Activated CD8-positive, alpha-beta memory T cell treated with anti-CD3 and anti-CD28 coated beads for 36 hours (primary cell): ENCODE results near the gene KAT7. TPM values are rescaled to one million over a fixed set of nuclear protein-coding genes. Genes with fewer than 3 reads are reported as not detected.

ENCODE experiments used
- CTCF ChIA-PET: fragments of 350-600 bp; sonication (Branson Sonifier 250); formaldehyde crosslinking; loops from one replicate; lab custom pipeline; 2021; ENCODE audit warnings: antibody characterized with exemption; lab: Charles Lee
- POLR2A ChIA-PET: fragments of 350-600 bp; sonication (Branson Sonifier 250); formaldehyde crosslinking; loops from one replicate; lab custom pipeline; 2021; ENCODE audit warnings: antibody characterized with exemption; lab: Charles Lee
- total RNA-seq, 2 experiments: library from RNA; stranded (reverse); gene quantifications; one replicate each; pipeline ENCODE4 v1.2.3, GENCODE V29; 2021

The KAT7 gene
- 10 to 100 TPM; 60.5 to 61.2 TPM for total RNA-seq

DNA sequence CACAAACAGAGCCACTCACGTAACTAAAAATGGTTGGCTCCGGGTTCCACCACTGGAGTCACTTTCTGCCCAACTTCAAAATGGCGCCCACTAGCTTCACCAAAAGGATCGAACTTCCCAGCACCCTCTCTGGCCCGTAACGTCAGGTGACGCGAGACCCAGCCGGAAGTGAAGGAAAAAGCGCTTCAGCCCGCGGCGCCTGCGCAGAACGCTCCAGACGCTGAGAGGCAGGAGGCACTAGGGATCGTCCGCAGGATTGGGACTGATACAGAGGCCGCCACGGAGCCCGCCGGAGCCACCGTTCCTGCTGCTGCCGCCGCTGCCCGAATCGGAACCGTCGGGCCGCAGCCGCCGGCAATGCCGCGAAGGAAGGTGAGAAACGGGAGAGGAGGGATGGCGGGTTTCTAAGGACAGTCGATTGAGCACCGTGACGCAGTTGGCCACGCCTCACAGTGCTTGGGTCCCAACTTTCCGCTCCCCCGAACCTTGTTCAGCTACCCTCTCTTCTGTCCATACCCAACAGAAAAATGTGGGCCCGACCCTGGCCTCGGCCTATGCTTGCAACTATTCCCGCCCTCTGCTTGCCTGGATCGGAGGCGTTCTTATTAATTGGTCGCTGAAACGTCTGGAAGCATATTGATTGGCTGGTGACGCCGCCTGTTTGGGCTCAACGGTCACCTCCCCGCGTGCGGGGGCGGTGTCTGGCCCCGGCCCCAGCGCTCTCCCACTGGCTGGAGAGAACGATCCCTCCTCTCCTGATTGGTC lies at the start of gene KAT7:
KAT7 (plus strand) TSS at position 204 of the 765 bp plus-strand sequence; CDS start at position 358, 154 bp downstream.
- ChIA-PET POLR2A (interaction anchor here (0.6 to 2.7 kb wide), 7 partner anchors 25 to 111 kb away, joined by 3 to 15 read pairs (median 4); partner anchors contain the start of genes FAM117A and SLC35B1), CTCF (interaction anchor here (1.0 to 1.6 kb wide), 3 partner anchors 25 to 205 kb away, joined by 3 to 9 read pairs (median 3); partner anchors contain the start of genes FAM117A and SLC35B1)

DNA sequence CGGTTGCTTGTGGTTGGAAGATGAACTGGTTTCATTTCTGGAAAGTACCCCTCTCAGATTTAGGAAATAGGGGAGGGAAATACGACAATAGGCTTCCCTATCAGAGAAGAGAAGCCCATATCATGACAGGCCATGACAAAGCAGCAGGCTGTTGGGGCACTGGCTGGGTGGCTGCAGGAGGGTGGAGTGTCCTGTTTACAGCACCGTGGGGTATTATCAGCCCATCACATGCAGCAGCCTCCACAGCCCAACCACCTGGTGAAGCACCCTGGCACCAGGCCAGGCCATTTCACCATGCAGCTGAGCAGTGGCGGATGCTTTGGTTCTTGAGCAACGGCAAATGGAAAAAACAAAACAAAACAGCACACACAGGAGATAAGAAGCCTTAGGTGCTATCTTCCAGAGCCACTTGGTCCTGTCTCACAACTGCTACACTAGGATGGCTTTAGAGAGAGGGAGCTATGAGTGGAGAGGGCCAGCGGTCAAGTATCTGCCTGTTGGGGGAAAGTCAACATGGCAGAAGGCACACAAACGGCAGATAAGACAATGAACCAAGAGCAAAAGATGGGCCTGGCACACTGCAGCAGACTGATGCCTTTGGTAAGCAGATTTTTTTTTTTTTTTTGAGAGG lies 48.7 kb upstream of the KAT7 start:
- ChIA-PET POLR2A (interaction anchor here (0.6 to 3.4 kb wide), 8 partner anchors 9 to 403 kb away, joined by 4 to 17 read pairs (median 6); partner anchors contain the start of gene FAM117A), CTCF (interaction anchor here (1.2 to 1.8 kb wide), 3 partner anchors 10 to 32 kb away, joined by 4 to 7 read pairs (median 4); partner anchors contain the start of gene SLC35B1)

DNA sequence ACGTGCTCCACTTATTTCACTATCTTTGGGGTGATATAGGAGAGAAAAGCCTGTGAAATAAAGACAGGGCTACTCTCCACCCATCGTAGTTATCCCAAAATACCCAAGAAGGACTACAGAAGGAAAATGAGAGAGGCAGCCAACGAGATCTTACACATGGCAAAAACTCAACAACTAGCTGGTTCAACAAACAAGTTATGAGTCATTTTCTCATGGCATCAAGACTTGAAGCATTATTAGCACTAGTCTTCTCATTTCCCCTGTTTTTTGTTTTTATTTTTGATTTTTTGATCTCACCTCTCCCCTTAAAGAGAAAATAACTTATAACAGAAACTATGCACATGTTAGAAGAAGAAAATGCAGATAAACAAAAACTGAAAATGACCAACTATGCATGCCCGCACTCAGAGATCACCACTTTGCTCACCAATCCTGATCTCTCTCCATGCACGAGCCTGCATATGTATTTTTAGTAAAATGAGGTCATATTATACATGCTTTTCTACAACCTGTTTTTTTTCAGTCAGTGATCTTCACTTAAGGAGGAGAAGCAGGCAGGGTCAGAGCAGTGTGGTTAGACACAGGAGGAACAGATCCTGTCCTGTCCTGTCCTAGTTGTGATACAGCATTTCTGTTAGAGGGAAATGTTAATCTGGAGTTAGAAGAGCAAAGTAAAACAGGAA lies 47.3 kb upstream of the KAT7 start:
- POLR2A ChIA-PET, result interaction anchor here (0.6 to 3.4 kb wide), 3 partner anchors 13 to 25 kb away, joined by 3 to 17 read pairs (median 16); partner anchors contain the start of gene FAM117A
- CTCF ChIA-PET, result interaction anchor here (1.4 to 1.8 kb wide), 2 partner anchors 9 to 33 kb away, joined by 4 to 7 read pairs; partner anchors contain the start of gene SLC35B1

DNA sequence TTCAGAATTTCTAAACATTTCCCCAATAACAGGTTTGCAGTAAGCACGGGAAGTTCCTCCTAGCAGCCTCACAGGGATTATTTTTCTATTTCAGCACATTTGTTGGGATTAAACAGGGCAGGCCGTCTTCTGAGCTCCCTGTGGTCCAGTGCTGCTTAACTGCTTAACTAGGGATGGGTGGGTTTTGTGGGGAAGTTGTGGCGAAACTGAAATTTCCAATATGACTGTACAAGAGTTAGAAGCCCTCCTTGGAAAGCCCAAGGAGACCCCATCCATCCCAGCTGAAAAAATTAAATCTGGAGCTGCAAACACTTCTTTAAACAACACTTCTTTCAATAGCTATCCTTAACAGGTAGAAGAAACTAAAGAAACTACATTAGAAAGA lies 46.8 kb upstream of the KAT7 start:
- ChIA-PET CTCF (interaction anchor here (2.5 kb wide), 1 partner anchor 33 kb away, joined by 7 read pairs; the partner anchor contains the start of gene SLC35B1), POLR2A (interaction anchor here (2.9 to 3.4 kb wide), 2 partner anchors 22 to 26 kb away, joined by 16 to 17 read pairs; partner anchors contain the start of gene FAM117A)

DNA sequence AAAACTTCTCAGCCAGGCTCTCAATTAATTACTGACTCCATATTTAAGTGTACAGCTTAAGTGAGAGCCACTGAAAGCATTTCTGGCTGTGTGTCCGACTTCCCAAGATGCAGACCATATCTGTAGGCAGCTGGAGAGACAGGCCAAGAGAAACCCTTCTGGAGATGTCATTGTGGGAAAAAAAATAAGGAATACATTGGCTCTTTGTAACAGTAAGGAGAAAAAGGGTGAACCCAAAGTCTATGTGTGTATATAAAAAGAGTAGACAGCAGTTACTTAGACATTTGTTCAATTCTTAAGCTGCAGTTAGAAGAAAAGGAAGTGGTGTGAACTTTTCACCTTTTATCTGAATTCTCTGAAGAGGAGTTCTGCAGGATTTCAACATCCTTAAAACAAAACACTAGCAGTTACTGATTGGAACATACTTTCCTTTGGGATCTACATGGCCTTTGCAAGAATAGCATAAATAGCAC lies 46.3 kb upstream of the KAT7 start:
- ChIA-PET POLR2A (interaction anchor here (2.9 to 3.4 kb wide), 2 partner anchors 22 to 27 kb away, joined by 16 to 17 read pairs; partner anchors contain the start of gene FAM117A), CTCF (interaction anchor here (0.6 to 2.5 kb wide), 2 partner anchors 34 to 47 kb away, joined by 3 to 7 read pairs; partner anchors contain the start of gene SLC35B1)

DNA sequence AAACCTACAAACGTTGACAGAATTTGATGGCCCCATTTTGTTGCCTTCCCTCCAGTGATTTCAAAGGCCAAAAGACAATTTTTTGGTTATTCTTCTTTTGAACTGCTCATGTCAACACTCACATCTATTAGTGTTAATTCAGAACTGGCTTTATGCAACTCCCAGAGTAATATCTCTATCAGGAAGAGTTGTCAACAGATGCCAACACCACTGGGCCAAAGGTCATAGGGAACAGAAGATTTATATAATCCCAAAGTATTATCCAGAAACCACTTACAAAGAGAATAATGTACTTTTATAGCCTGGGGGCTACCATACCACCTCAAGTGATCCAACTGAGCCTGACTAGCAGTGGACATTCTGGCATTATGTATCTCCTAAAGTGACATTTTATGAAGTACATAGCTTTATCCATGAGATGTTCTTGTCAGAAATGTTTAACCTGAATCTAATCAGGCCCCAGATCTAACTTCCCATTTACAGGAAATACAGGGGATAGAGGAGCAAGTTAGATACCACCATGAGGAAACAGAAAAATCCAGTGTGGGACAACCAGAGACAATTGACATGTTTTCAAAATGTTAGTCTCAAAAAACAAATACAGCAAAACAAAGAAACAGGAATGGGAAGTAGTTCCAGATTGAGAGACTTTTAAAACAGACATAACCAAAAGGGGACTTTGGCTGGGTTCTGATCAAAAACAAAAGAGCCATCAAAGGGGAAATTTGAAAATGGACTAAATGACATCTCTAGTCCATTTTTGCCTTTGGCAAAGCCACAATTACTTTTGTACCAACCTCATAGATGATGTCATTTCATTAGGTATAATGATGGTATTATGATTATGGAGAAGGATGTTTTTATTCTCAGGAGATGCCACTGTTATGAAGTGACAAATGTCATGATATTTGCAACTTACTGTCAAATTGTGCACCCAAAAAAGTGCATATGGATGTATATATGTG lies 43.0 kb upstream of the KAT7 start:
- CTCF ChIA-PET, result no interaction called here
- POLR2A ChIA-PET, result no interaction called here

DNA sequence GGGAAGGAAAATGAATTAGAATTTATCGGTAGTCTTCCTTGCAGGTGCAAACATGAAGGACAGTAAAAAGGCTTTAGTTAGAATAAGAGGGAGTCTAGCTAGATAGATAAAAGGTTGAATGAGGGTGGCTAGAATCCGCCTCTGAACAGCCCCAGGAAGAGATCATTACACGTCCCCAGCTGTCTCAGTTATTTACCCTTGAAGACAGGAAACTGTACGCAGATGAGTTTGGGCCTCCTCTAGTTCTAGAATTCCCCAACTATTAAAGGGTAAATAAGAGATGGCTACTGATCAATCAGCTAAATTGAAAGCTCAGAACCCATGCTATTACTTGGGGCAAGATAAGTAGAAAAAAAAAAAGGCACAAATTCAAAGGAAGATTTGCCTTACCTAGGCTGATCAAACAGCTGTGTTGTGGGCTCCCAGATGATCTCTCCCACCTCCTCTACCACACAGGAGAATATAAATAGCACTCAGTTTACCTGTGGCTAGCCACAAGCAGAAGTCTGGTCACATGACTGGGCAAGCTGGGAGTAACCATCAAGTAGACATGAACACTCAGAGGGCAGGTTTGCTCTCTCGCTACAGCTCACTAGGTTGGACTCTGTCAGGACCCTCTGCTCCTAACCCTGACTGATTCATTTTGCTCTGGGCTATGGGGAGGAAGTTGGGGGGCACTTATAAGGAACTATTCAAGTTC lies 41.5 kb upstream of the KAT7 start:
- POLR2A ChIA-PET, result interaction anchor here (1.1 to 3.3 kb wide), 5 partner anchors 10 to 41 kb away, joined by 4 to 23 read pairs (median 6); partner anchors contain the start of genes FAM117A and KAT7
- CTCF ChIA-PET, result interaction anchor here (0.7 to 3.9 kb wide), 8 partner anchors 8 to 281 kb away, joined by 3 to 18 read pairs (median 4); partner anchors contain the start of genes FAM117A and SLC35B1

DNA sequence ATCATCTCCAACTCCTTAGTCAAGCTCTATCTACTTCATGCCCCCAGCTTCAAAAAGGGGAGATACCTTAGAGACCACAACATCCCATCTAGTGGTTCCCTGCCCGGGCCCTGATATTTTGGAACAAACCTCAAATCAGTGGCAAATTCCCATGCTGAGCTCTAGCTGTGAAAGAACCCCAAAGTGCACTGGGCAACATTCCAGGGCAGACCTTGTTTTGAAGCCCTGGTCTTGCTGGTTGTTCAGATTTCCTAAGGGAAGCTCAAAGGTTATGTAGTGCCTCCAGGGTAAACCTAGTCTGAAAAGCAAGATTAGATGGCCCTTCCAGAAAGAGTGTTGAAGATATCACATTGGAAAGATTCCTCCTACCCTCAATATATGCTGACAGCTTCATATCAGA lies 40.8 kb upstream of the KAT7 start:
- ChIA-PET POLR2A (interaction anchor here (1.4 to 3.3 kb wide), 5 partner anchors 9 to 40 kb away, joined by 3 to 23 read pairs (median 6); partner anchors contain the start of genes FAM117A and SLC35B1), CTCF (interaction anchor here (1.2 to 3.9 kb wide), 7 partner anchors 9 to 180 kb away, joined by 3 to 18 read pairs (median 4); partner anchors contain the start of genes FAM117A and SLC35B1)

DNA sequence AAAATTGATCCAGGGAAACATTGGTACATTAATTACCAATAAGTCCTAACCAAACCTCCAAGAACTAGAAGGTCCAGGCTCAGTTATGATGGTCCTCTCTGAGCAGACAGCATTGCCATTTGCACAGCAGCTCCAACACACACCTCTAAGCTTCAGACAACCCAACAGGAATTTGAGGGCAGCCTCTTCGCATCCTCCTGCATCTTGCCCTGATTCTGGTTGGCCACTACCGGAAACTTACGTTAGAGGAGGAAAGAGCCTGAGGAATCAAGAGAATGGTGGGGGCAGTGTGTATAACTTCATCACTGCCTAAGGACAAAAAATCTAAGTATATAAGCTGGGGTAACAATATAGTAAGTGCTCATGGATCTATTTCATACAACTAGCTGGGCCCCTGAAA lies 40.3 kb upstream of the KAT7 start:
- CTCF ChIA-PET, result interaction anchor here (0.6 to 3.9 kb wide), 9 partner anchors 9 to 71 kb away, joined by 3 to 18 read pairs (median 6); partner anchors contain the start of genes FAM117A and SLC35B1
- POLR2A ChIA-PET, result interaction anchor here (1.4 to 3.3 kb wide), 6 partner anchors 9 to 40 kb away, joined by 3 to 23 read pairs (median 7); partner anchors contain the start of genes FAM117A and SLC35B1

DNA sequence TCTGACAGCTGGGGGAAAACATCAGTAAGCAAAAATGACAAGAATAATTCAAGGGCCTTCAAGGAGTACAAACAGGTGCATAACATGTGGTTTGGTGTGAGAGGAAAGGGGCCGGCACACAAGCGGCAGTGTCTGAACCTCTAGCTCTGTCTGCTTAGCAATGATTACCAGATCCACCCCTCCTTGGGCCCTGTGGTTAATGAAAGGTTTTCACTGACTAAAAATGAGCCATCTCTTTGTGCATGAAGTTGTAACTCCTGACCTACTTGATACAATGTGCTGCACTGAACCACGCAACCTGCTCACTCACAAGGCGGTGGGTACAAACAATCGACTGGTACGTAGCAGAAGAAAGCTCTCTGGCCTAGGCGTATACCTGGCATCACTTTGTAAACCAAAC lies 39.7 kb upstream of the KAT7 start:
- ChIA-PET POLR2A (interaction anchor here (1.0 to 3.3 kb wide), 5 partner anchors 9 to 334 kb away, joined by 3 to 23 read pairs (median 4); partner anchors contain the start of genes FAM117A, PHB1 and SLC35B1), CTCF (interaction anchor here (0.6 to 3.9 kb wide), 9 partner anchors 9 to 1362 kb away, joined by 3 to 18 read pairs (median 6); partner anchors contain the start of genes FAM117A and SLC35B1)

DNA sequence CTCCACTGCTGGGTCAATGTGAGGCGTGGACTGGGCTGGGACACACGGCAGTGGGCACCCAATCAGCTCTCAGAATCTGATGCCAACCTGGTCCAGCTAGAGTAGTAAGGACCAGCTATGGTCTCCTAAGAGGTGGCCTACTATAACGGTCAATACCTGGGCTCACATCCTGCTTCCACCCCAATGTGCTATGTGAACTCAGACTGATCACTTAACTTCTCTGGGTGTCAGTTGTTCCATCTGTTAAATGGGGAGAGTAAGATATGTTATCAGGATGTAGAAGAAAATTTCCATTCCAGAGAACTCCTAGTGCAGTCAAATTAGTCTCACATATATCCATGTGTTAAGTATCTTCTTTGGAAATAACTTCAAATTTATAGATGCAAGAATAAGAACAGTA lies 38.8 kb upstream of the KAT7 start:
- POLR2A ChIA-PET, result interaction anchor here (1.8 to 1.9 kb wide), 2 partner anchors 10 to 13 kb away, joined by 4 to 19 read pairs; partner anchors contain the start of gene FAM117A
- CTCF ChIA-PET, result interaction anchor here (0.6 to 3.9 kb wide), 7 partner anchors 9 to 88 kb away, joined by 3 to 18 read pairs (median 4); partner anchors contain the start of genes FAM117A and SLC35B1

DNA sequence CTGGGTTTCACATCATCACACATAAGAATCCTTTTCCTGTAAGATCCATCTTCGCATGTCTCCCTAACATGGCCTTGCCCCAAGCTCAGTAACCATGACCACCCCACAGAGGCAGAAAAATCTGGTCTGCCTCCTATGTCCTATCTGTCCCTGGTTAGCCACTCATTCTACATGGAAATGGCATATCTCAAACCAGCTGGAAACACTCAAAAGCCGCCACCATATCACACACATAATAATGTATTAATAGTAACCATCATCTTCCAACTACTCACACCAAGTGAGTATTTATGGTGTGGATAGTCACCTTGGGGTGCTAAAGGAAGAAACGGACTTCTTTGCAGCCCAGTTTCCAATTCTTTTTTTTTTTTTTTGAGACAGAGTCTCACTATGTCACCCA lies 36.0 kb upstream of the KAT7 start:
- POLR2A ChIA-PET, result no interaction called here
- CTCF ChIA-PET, result interaction anchor here (1.0 kb wide), 1 partner anchor 14 kb away, joined by 3 read pairs; no protein-coding TSS in a partner anchor

DNA sequence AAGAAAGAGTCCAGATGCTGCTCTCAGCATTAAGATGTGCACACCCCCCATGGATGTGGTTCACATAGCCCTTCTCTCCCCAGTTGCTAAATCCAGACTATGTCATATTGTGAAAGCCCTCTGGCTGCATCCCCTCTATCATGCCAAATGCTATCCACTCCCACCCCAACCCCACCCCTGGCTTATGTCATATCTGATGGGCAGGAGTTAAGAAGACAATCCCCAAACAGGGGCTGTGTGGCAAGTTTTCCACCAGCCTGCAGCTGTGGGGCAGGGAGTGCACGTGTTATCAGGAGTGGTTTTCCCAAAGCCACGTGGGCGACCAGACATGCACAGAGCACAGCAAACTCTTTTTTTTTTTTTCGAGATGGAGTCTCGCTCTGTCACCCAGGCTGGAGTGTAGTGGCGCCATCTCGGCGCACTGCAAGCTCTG lies 34.5 kb upstream of the KAT7 start:
- CTCF ChIA-PET, result no interaction called here

DNA sequence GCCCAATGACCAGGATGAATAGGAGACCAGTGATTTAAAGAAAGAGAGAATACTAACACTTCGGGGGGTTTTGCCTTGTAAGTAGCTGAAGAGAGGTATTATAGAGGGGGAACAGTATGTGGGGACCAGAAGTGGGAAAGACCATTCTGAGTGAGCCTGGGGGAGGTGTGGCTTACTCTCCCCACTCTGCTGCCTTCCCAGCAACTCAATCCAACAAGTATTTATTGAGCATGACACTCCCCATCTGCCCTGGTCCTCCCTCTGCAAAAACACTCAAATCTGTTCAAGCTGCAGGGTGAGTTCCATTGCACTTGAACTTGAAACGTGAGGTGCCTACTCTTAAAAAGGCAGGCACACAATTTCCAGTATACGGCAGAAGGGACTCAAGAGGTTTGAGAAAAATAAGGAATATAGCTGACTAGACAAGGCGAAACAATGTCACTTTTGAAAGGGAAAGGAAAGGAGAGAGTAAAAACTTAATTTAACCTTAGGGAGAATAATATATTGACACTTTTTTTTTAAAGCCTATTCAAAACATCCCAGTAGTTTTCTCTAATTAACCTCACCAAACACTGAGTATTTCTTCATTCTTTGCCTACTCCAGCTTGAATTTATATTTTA lies 32.7 kb upstream of the KAT7 start:
- ChIA-PET POLR2A (interaction anchor here (0.6 kb wide), 1 partner anchor 60 kb away, joined by 4 read pairs; no protein-coding TSS in a partner anchor), CTCF (interaction anchor here (0.6 to 1.9 kb wide), 2 partner anchors 11 to 186 kb away, joined by 3 to 4 read pairs; no protein-coding TSS in a partner anchor)

More for the DNA sequence above, 34.5 kb upstream of the KAT7 start:
- POLR2A ChIA-PET, result no interaction called here
